SK-N-MC (cell line): ENCODE measurements around the gene KRT34.

Source experiments
- DNase-seq: peaks from one replicate; pipeline ENCODE4 v3.0.0-alpha.2; 2011; ENCODE audit warnings: low read depth, low spot score
- H3K27ac ChIP-seq: fragments of 200-600 bp; sonication (generic); 2 replicates; pipeline ENCODE4 v1.5.1; 2016; ENCODE audit warnings: mixed run types
- H3K36me3 ChIP-seq: fragments of 200-600 bp; sonication (generic); 2 replicates; pipeline ENCODE4 v1.6.1; 2017; ENCODE audit warnings: antibody characterized with exemption, low read length, mixed read lengths; ENCODE audit not compliant: insufficient read depth
- H3K4me3 ChIP-seq: fragments of 200-600 bp; sonication (generic); 2 replicates; pipeline ENCODE4 v1.5.1; 2016
- H3K9ac ChIP-seq: fragments of 200-600 bp; sonication (generic); 2 replicates; pipeline ENCODE4 v1.8.0; 2017; ENCODE audit warnings: mixed run types, mixed read lengths; ENCODE audit not compliant: insufficient read length
- H3K9me3 ChIP-seq: fragments of 200-600 bp; sonication (generic); 2 replicates; pipeline ENCODE4 v1.6.1; 2017; ENCODE audit warnings: low read depth, mild to moderate bottlenecking, antibody characterized with exemption, low read length, moderate library complexity, mixed read lengths
- EZH2 ChIP-seq: fragments of 200-600 bp; sonication (generic); IDR thresholded peaks from one replicate; pipeline ENCODE4 v1.6.1; 2017; ENCODE audit warnings: antibody characterized with exemption
- FOXP2 ChIP-seq: optimal IDR thresholded peaks from 2 replicates; pipeline ENCODE3; 2011; ENCODE audit warnings: mild to moderate bottlenecking, moderate library complexity; ENCODE audit not compliant: insufficient read depth; ENCODE audit errors: extremely low read length, control extremely low read depth
- POLR2AphosphoS5 ChIP-seq: IDR thresholded peaks from 2 replicates; pipeline ENCODE4 v1.6.1; 2012; ENCODE audit warnings: mild to moderate bottlenecking, low read depth, low read length, borderline replicate concordance

Gene KRT34

DNA sequence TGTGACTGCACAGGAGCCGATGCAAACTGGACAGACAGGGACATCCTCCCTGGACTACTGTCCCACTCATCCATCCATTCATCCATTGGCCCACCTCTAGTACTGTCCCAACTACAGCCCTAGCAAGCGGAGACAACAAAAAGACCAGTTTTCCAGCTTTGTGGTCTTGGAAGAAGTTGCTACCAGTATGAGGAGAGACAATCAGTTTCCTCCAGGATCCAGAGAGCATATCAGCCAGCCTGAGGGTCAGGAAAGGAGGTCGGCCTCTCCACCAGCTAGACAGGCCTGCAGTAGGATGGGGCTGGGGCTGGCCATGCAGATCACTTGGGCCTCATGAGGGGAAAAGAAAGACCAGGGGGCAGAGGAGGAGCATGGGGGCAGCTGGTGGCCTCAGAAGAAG is 48.3 kb downstream of the KRT34 start:
- H3K9ac ChIP-seq: no peak overlapping the region
- TF ChIP-seq POLR2AphosphoS5 (no peak), FOXP2 (no peak), EZH2 (no peak)
- no peaks in the 10 kb centered on the region for H3K9me3 ChIP-seq
- H3K4me3 ChIP-seq: no peak overlapping the region
- DNase-seq: no peak
- no peaks in the 10 kb centered on the region for H3K36me3 ChIP-seq
- H3K27ac ChIP-seq: no peak overlapping the region

DNA sequence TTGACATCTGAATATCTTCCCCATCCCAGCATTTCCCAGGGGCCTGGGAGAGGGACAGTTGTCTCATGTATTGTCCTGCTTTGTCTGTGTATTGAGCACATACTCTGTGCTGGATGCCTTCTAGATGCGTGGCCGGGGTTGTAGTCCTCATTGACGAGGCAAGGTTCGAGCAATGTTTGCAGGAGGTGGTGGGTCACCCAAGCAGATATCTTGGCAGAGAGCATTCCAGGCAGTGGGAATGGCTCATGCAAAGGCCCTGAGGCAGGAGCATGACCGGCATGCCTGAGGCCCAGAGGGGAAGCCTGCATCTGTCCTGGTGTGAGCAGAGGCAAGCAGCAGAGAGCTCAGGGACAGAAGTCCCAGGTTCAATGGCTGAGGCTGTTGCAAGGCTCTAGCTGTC is 49.0 kb downstream of the KRT34 start:
- TF ChIP-seq POLR2AphosphoS5 (no peak), FOXP2 (no peak), EZH2 (no peak)
- no peak overlapping the region for H3K4me3 ChIP-seq
- no peak overlapping the region for H3K9ac ChIP-seq
- H3K36me3 ChIP-seq: no peaks in the 10 kb centered on the region
- H3K27ac ChIP-seq: no peak overlapping the region
- no peak for DNase-seq
- H3K9me3 ChIP-seq: no peaks in the 10 kb centered on the region

DNA sequence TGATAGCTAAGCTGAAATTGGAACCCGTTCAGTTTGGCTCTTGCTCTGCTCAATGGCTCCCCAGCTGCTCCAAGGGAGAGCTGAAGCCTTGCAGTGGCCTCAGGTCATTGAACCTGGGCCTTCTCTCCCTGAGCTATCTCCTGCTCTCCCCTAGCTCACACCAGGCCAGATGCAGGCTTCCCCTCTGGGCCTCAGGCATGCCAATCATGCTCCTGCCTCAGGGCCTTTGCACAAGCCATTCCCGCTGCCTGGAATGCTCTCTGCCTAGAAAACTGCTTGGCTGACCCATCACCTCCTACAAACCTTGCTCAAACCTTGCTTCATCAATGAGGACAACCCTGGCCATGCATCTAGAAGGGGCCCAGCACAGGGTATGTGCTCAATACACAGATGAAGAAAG is 49.9 kb downstream of the KRT34 start:
- DNase-seq: no peak
- Histone ChIP-seq H3K9me3 (no peaks in the 10 kb centered on the region), H3K4me3 (no peak overlapping the region), H3K36me3 (no peaks in the 10 kb centered on the region), H3K9ac (no peak overlapping the region), H3K27ac (no peak overlapping the region)
- TF ChIP-seq POLR2AphosphoS5 (no peak), FOXP2 (no peak), EZH2 (no peak)

DNA sequence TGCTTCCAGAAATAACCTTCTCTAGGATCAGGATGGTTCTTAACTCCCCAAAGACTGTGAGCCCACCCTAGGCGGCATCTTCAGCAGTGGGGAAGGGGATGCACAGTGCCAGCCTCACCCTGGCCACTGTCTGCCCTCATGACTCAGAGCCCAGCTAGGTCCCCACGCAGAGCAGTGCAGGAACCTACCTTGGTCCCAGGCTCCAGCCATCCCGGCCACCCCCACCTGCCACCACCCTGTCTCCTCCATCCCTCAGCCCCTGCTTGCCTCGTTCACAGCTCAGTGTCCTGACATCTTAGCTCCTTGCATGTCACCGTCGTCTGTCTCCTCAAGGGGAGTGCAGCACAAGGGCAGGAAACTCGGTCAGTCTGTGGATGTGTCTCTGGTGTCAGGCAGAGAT is 50.5 kb downstream of the KRT34 start:
- TF ChIP-seq EZH2 (no peak), POLR2AphosphoS5 (no peak), FOXP2 (no peak)
- Histone ChIP-seq H3K36me3 (no peaks in the 10 kb centered on the region), H3K27ac (no peak overlapping the region), H3K4me3 (no peak overlapping the region), H3K9ac (no peak overlapping the region), H3K9me3 (no peaks in the 10 kb centered on the region)
- DNase-seq: no peak

DNA sequence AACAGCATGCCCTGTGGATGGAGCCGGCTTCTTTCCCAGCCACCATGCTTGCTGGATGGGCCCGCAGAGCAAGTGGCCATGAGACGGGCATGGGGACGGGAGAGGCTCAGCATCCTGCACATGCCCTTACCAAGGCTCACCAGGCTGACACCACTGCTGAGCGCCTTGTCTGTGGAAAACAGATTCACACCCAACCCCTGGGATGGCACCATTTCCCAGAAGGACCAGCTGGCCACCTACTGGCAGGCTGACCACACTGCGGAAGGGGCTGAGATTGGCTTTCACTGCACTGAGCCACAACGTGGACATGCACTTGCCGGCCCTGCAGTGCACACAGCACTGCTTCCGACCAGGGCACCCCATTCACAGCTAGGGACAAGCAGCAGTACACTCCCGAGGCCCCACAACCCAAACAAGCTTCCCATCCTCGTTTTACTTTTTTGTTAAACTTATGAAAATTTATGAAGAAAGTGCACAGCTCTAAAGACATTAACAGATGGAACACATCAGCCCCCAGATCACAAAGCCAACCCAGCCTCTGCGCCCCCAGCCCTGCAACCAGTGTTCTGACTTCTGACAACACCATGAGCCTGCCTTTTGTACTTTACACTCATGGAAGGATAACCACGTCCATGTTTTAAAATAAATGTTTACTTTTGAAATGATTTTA is 52.7 kb downstream of the KRT34 start:
- H3K9ac ChIP-seq: no peak overlapping the region
- no peak for DNase-seq
- H3K27ac ChIP-seq: no peak overlapping the region
- no peak for TF ChIP-seq FOXP2
- TF ChIP-seq POLR2AphosphoS5: no peak
- TF ChIP-seq EZH2: no peak
- no peaks in the 10 kb centered on the region for H3K36me3 ChIP-seq
- no peak overlapping the region for H3K4me3 ChIP-seq
- no peaks in the 10 kb centered on the region for H3K9me3 ChIP-seq

DNA sequence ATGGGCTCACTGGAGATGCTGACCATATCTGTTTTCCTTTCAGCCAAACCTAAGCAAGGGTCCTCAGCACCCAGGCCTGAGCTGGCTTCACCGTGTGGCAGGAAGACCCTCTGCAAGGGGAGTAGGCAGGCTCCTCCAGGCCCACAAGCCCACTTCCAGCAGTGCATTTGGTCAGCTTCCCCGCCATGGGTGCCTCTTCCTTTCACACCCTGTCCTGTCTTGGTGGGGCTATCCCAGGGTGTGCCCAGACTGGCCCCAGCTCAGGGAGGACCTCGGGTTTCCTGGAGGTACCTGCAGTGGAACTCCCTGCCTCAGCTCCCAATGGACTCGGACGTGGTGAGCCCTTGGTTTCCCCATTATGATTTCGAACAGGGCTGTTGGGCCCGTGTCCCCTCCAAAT is 53.9 kb downstream of the KRT34 start:
- TF ChIP-seq POLR2AphosphoS5 (no peak), EZH2 (no peak), FOXP2 (no peak)
- no peaks in the 10 kb centered on the region for H3K9me3 ChIP-seq
- no peak overlapping the region for H3K9ac ChIP-seq
- DNase-seq: no peak
- no peaks in the 10 kb centered on the region for H3K36me3 ChIP-seq
- H3K4me3 ChIP-seq: no peak overlapping the region
- no peak overlapping the region for H3K27ac ChIP-seq
